Body of pancreas (tissue), 4 donors: ENCODE measurements around the gene MRI1. TPM values are rescaled to one million over a fixed set of nuclear protein-coding genes. Genes with fewer than 3 reads are reported as not detected.
A peak's percentile ranks its signal among the peaks of the same experiment; 100 is the strongest.

ENCODE experiments used
- ATAC-seq: fragments of 150-250 bp; one replicate; pipeline ENCODE4 v1.9.1; 2016
- DNase-seq, 4 donors: peaks; one replicate each; pipeline ENCODE4 v3.0.0-alpha.2; 2019
- H3K27ac ChIP-seq, 4 donors: fragments of 200-600 bp; sonication (generic); 1 replicate in 3 of 4; 2 replicates in 1 of 4; pipeline versions ENCODE4 v1.5.1 to v1.6.1; 2016 to 2019; ENCODE audit warnings: mild to moderate bottlenecking in 1 of 4, mixed read lengths in 1 of 4, moderate library complexity in 1 of 4
- H3K27me3 ChIP-seq, 2 donors: fragments of 200-600 bp; sonication (generic); one replicate each; pipeline ENCODE4 v1.6.0; 2016; ENCODE audit warnings: mild to moderate bottlenecking in 1 of 2
- H3K36me3 ChIP-seq, 2 donors: fragments of 200-600 bp; sonication (generic); replicated peaks in 1 of 2; 2 replicates each; pipeline ENCODE4 v1.5.1; 2016; ENCODE audit warnings: low read depth in 2 of 2; ENCODE audit not compliant: insufficient read depth in 1 of 2
- H3K4me1 ChIP-seq: fragments of 200-600 bp; sonication (generic); one replicate; pipeline ENCODE4 v1.6.0; 2016
- H3K4me3 ChIP-seq, 2 donors: fragments of 200-600 bp; sonication (generic); 1 replicate in 1 of 2; 2 replicates in 1 of 2; pipeline ENCODE4 v1.5.1; 2016 to 2019
- H3K9me3 ChIP-seq, 3 donors: fragments of 200-600 bp; sonication (generic); 1 replicate in 2 of 3; 2 replicates in 1 of 3; pipeline ENCODE4 v1.5.1; 2016
- CTCF ChIP-seq, 7 experiments: fragments of 450-650 bp in 4 of 7; fragments of 200-600 bp in 3 of 7; sonication (generic) in 3 of 7; IDR thresholded peaks; one replicate each; pipeline ENCODE4 v1.5.1; 2016 to 2019; ENCODE audit warnings: antibody characterized with exemption in 7 of 7
- POLR2A ChIP-seq, 3 donors: fragments of 450-650 bp; IDR thresholded peaks; one replicate each; pipeline ENCODE4 v1.6.1; 2016; ENCODE audit warnings: antibody characterized with exemption in 3 of 3, mild to moderate bottlenecking in 2 of 3
- WGBS, 2 donors: methylation state at CpG; one replicate each; pipeline ENCODE4 v1.1.5; 2017; 5-methylcytosine and 5-hydroxymethylcytosine counted together
- intact Hi-C: fragments of 100-400 bp; cut with DNase I; formaldehyde crosslinking; loops from one replicate; pipeline ENCODE4 v1.15.1; 2023
- total RNA-seq, 2 donors: library from RNA; depleted of rRNA; stranded (reverse); fragments of >200 nt; gene quantifications; one replicate each; pipeline ENCODE4 v1.1.0, GENCODE V29; 2016

The MRI1 gene
- total RNA-seq, 2 donors from 2014 or later: 69.0 to 82.7 TPM

GRCh38 chr19:13766095-13766481 is 1.8 kb downstream of the MRI1 start:
- ATAC-seq (no peak), DNase-seq (no peak)
- no peak overlapping the region for H3K4me3 ChIP-seq
- H3K9me3 ChIP-seq: no peaks in the 10 kb centered on the region
- no peaks in the 10 kb centered on the region for H3K27me3 ChIP-seq
- peak overlapping the region in 2 of 4 donors; percentile 70 to 79 for H3K27ac ChIP-seq
- TF ChIP-seq CTCF (IDR thresholded peaks at IDR 0.05) (no peak), POLR2A (IDR thresholded peaks at IDR 0.05) (no peak)
- H3K36me3 ChIP-seq: peaks cover 0 to 8% of the 10 kb centered on the region in 2 donors
- 78 to 83% methylated on average over 2 of the region's 3 CpGs for WGBS, 2 donors
- H3K4me1 ChIP-seq: peaks cover 15% of the 10 kb centered on the region
- intact Hi-C loops: no loop called here

DNA sequence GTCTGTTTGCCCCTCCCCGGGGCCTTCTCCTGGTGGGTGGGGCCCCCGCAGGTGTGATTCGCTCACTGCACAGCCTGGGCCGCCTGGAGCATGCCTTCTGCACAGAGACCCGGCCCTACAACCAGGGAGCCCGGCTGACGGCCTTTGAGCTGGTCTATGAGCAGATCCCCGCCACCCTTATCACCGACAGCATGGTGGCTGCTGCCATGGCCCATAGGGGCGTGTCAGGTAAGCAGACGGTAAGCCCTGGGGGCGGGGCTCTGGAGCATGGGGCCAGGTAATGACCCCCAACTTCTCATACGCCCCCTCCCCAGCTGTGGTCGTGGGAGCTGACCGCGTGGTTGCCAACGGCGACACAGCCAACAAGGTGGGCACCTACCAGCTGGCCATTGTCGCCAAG is 4.2 kb downstream of the MRI1 start:
- no peak for TF ChIP-seq CTCF (IDR thresholded peaks at IDR 0.05)
- DNase-seq: no peak
- H3K4me1 ChIP-seq: peaks cover 14% of the 10 kb centered on the region
- no peaks in the 10 kb centered on the region for H3K9me3 ChIP-seq
- WGBS, 2 donors: 94% methylated on average over 6 to 15 of the region's 19 CpGs
- H3K27me3 ChIP-seq: no peaks in the 10 kb centered on the region
- H3K36me3 ChIP-seq: peaks cover 0 to 7% of the 10 kb centered on the region in 2 donors
- intact Hi-C loops: no loop called here
- no peak for ATAC-seq
- H3K27ac ChIP-seq: no peak overlapping the region
- H3K4me3 ChIP-seq: no peak overlapping the region

DNA sequence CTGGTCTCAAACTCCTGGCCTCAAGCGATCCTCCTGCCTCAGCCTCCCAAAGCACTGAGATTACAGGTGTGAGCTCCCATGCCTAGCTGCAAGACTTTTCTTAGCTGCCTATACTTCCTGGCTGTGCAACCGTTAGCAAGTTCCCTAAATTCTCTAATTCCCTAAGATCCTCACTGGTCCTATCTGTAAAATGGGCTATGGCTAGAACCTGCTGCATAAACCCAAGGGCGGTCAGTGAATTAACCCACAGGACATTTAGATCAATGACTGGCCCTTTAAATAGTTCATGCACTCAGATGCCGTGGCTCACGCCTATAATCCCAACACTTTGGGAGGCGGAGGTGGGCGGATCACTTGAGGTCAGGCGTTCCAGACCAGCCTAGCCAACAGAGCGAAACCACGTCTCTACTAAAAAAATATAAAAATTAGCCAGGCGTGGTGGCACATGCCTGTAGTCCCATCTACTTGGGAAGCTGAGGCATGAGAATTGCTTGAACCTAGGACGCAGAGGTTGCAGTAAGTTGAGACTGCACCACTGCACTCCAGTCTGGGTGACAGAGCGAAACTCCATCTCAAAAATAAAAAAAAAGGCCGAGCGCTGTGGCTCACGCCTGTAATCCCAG is 5.8 kb downstream of the MRI1 start:
- Histone ChIP-seq H3K9me3 (no peaks in the 10 kb centered on the region), H3K4me3 (no peak overlapping the region), H3K27me3 (no peaks in the 10 kb centered on the region), H3K4me1 (peaks cover 18% of the 10 kb centered on the region), H3K36me3 (peaks cover 0 to 7% of the 10 kb centered on the region in 2 donors), H3K27ac (no peak overlapping the region)
- TF ChIP-seq POLR2A (IDR thresholded peaks at IDR 0.05): no peak
- TF ChIP-seq CTCF (IDR thresholded peaks at IDR 0.05): no peak
- DNase-seq (no peak), ATAC-seq (no peak)
- intact Hi-C loops: no loop called here
- WGBS, 2 donors: 91 to 93% methylated on average over 16 of the region's 16 CpGs

- TF ChIP-seq POLR2A (IDR thresholded peaks at IDR 0.05): peak; percentile 63 to 94 (median 93)
- peak in 1 of 7 experiments; percentile 31 for TF ChIP-seq CTCF (IDR thresholded peaks at IDR 0.05)
- 0% methylated on average over 47 to 61 of the region's 61 CpGs for WGBS, 2 donors
- peak within 1 kb of the TSS; percentile 43 to 90 (median 79) for H3K27ac ChIP-seq
Observed at GRCh38 chr19:13774217-13775191, 10.2 kb downstream of the MRI1 start, which contains the start of gene C19orf53. Gene C19orf53, plus strand, starts transcription at chr19:13774456. Its CDS starts 22 bp downstream, at chr19:13774478.

More at GRCh38 chr19:13774217-13775191, 10.2 kb downstream of the MRI1 start, which contains the start of gene C19orf53:
- no peaks in the 10 kb centered on the region for H3K27me3 ChIP-seq
- peak within 1 kb of the TSS; percentile 95 to 98 for H3K4me3 ChIP-seq
- peak; percentile 88 to 92 (median 91) for DNase-seq
- peaks cover 9 to 10% of the 10 kb centered on the region in 2 donors for H3K36me3 ChIP-seq
- H3K4me1 ChIP-seq: peaks cover 22% of the 10 kb centered on the region
- intact Hi-C loops: no loop called here
- no peaks in the 10 kb centered on the region for H3K9me3 ChIP-seq
- ATAC-seq: peak; percentile 98
